Measurements from ENCODE around the gene NCOR2.

The NCOR2 gene

DNA sequence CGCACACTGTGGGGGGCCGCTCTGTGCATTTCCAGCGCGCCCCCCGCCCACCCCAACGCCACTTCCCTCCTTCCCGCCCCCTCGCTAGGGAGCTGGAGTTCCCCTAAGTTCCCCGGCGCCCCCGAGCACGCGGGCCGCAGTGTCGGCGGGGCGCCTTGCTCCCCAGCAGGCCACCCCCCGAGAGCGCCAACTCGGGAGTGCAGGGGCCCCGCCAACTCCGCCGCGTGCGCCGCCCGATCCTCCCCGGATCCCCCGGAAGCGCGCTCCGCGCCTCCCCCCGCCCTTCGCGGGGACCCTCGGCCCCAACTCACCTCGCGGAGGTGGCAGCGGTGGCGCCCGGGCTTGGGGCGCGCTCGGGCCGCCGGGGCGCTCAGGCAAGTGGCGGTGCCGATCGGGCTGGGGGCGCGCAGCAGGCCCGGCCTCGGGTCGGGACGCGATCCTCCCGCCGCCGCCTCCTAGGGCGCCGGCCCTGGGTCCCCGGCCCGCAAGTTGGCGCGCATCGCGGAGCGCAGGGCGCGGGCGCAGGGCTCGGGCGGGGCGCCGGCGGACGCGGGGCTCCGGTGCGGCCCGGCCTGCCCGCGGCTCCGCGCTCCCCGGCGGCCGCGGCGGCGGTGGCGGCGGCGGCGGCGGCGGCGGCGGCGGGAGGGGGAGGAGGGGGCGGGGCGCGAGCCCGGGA is at the start of gene NCOR2:
TSS of gene NCOR2 (minus strand) at position 616 of the 676 bp plus-strand sequence. CDS start 72,361 bp downstream, outside the sequence.
- DNase-seq (ENCODE audit: low read depth): peak; percentile 4

DNA sequence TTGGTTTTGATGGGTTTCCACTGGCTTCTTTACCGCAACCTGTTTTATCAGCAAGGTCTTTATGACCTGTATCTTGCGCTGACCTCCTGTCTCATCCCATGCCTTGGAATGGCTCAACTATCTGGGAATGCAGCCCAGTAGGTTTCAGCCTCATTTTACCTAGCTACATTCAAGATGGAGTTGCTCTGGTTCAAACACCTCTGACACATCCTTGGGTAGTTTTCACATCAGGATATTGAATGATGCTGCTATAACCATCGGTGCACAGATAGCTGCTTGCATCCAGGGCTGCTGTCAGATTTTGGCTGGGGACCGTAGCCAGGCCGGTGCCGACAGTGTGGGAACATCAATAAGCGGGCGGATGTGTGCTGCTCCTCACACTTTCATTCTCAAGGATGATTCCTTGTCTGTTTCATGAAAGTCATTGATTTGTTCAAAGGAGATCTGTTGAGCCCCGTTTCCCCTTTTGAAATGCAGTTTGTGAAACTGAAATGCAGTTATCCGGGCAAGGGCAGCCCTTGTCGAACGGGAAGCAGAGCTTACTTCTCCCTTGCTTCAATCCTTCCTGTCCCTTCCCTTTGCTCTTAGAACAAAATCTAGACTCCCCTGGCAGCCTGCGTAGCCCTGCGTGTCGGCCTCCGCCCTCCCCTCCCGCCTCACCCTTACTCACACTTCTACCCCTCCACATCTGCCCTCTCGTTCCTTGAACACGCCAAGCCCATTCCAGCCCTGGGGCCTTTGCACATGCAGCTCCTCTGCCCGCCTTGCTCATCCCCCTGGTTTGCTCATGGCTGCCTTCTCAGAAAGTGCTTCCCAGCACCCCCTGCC is 49.2 kb upstream of the NCOR2 start:
- no peak for DNase-seq (ENCODE audit: low read depth)

DNA sequence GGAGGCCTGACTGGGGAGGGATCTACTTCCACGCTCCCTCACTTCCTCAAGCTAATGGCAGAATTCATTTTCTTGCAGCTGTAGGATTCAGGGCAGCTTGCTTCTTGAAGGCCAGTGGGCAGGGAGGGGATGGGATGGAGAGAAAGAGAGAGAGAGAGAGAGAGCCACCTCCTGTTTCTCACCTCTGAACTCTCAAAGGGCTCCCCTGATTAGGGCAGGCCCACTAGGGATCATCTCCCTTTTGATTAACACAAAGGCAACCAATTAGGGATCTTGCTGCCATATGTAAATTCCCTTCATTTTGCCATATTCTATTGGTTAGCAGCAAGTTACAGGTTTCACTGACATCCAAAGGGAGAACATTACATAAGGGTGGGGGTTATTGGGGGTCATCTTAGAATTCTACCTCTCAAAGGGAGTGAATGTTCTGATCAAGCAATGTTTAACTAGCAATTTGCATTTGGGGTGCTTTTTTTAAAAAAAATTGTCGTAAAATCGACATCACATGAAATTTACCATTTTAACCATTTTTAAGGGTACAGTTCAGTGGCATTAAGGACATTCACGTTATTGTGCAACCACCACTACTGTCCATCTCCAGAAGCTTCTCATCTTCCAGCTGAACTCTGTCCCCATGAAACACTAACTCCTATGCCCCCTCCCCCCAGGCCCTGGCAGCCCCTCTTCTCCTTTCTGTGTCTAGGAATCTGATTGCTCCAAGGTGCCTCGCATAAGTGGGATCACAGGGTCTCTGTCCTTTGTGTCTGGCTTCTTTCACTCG is 47.3 kb upstream of the NCOR2 start:
- DNase-seq (ENCODE audit: low read depth): no peak

DNA sequence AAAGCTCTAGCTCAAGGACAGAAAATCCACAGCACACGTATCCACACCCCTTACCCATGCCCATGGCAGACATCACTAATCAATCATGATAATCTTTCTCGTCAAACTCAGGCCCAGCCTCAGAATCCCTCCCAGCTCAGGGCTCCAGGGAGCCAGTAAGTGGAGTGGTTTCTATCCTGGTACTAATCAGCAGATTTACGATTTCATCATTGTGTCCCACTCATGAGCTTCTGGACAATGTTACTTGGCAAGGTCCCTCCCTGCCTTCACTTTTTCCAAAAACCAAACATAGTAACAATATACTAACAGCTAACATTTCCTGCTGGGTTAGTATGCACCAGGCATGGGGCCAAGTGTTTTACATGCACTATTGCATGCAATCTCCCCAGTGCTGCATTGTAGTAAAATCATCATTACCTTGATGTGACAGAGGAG is 45.8 kb upstream of the NCOR2 start:
- DNase-seq (ENCODE audit: low read depth): no peak

DNA sequence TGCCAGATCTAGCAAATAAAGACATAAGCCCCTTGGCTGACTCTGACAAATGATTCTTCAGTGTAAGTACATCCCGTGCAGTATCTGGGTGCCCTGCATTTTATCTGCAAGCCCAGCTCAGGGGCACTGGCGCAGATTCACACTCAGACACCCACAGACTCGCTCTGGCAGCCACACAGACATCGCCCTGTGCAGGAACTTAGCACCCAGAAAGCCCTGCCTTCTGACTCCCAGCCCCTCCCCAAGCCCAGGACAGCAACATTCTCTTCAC is 44.9 kb upstream of the NCOR2 start:
- DNase-seq (ENCODE audit: low read depth): no peak

DNA sequence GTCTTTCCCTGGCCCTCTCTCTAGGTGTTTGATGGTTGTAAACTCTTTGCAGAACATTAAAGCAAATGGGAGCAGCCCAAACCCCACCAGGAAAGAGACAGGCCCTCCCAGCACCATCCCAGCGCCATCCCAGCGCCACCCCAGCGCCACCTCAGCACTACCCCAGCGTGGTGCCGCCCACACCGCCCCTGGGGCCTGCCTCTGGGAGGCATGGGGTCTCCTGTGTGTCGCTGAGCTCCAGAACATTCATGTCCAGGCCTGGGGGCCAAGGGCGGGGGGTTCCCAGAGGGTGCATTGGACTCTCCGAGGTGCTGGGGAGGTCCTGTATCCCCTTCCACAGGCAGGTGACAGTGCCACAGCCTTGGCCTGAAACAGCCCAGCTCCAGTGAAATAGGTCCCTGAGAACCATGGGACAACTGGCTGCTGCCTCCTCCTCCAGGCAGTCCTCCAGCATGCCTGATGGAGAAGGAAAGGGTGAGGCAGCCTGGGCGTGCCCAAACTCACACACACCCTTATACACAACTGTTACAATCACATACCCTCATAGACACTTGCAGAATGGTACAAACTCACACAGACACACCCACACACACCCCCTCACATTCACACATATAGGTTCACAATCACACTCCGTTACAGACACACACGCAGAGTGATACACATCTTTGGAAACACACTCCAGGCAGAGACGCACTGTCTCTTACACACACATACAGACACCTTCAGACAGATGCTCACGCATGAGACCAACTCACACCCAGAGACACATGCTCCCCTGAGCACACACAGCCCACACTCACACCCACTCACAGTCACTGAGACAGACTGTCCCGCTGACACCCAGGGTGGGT is 44.4 kb upstream of the NCOR2 start:
- DNase-seq (ENCODE audit: low read depth): no peak

DNA sequence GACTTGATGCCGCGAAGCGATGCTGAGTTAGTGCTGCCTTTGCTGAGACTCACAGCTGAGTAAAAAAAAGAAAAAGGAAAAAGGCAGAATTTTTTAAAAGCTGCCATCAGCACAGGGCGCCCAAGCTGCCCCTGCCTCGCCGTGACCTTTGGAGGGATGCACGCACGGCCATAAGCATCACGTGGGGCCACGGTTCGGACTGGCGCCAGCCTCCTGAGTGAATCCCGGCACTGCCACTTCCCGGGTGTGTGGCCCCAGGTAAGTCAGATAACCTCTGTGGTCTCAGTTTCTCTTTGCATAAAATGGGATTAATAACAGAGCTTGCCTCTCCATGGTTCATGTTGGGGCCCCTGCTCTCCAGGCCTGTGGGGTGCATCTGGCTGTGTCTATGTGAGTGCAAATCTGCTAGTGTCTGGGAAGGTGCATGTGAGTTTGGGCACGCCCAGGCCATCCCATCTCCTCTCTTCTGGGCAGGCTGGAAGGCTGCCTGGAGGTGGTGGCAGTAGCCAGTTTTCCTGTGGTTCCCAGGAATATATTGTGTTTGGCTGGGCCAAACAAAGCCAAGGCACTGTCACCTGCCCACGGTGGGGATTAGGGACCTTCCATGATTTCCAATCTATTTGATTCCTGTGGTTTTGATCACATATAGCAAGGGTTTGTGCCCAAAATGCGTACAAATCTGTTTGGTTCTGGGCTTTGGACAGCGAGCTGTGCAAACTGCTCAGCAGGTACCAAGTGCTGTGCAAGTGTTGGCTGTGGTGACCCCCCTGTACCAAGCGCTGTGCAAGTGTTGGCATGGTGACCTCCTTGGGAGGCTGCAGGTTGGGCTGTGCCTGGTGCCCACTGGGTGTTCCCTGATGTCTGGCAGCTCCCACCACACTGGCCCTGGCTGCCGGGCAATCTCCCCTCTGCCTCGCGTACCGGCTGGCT is 43.5 kb upstream of the NCOR2 start:
- DNase-seq (ENCODE audit: low read depth): no peak

DNA sequence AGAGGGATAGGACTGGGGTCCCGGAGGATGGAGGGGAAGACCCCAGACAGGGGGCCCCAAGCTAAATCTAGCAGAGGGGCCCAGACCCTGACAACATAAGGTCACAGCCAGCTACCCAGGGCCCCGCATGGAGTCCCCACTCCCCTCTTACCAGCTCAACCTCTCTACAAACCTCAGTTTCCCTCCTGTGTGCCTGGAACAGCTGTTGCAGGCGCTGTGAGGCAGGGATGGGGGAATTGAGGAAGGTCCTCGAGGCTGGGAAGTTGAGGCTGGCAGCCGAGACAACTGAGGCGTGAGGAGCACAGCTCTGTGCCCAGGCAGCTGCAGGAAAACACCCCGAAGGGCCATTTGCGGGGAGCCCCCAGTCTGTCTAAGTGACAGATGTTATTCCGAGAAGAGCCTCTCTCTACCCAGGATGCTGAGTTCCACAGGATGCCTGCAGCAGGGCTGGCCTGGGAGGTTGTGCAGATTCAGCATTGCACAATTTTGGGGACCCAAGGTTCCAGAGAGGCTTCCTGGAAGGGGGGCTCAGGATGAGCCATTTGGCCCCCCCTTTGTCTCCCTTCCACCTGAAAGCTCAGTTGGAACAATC is 42.7 kb upstream of the NCOR2 start:
- DNase-seq (ENCODE audit: low read depth): no peak

DNA sequence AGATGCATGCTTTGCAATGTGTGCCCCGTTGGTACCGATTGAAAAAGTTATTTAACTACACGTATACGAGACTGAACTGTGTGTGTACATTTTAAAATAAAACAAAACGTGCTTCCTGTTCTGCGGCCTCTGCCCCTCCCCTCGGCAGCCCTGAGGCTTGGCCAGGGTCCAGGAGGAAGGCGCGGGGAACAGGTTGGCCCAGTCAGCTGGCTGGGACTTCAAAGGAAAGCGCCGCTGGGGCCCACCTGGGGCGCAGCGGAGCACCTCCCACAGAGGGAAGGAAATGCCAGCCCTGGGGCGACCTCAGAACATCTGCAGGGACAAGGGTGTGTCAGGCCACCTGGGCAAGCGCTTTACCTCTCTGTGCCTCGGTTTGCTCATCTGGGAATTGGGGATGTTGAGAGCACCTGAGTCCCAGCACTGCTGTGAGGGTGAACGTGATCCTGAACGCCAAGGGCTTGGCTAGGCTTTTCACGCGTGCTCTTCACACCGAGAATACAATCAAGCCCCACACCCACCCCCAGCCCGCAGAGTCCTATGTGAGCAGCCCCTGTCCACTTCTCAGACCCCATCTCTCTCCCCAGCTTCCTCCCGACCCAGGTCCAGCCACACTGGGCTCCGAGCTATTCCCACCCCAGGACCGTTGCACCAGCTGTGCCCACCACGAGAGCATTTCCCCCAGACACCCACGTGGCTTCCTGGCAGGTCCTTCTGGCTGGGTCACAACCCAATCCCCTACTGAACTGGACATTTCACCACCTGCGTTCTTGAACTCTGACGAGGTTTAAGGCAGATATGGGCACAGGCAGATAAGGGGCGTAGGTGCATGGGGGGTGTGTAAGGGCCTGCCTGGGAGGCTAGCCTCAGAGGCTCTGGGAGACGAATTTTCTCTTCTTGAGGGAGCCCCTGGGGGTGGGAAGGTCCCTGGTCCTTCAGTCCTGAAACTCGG is 41.9 kb upstream of the NCOR2 start:
- no peak for DNase-seq (ENCODE audit: low read depth)

DNA sequence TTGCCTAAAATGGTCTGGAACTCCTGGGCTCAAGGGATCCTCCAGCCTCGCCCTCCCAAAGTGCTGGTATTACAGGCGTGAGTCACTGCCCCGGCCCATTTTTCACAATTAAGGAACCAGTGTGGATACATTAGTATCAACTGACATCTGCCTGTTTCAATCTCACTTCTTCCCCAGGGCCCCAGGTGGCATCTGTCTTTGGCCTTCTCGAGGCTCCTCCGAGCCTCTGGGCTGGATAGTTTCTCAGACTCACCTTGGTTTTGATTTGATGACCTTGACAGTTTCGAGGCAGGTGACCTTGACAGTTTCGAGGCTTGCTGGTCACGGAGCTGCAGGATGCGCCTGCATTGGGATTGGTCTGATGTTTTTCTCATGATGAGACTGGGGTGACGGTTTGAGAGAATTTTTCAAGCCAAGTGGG is 41.0 kb upstream of the NCOR2 start:
- DNase-seq (ENCODE audit: low read depth): no peak

DNA sequence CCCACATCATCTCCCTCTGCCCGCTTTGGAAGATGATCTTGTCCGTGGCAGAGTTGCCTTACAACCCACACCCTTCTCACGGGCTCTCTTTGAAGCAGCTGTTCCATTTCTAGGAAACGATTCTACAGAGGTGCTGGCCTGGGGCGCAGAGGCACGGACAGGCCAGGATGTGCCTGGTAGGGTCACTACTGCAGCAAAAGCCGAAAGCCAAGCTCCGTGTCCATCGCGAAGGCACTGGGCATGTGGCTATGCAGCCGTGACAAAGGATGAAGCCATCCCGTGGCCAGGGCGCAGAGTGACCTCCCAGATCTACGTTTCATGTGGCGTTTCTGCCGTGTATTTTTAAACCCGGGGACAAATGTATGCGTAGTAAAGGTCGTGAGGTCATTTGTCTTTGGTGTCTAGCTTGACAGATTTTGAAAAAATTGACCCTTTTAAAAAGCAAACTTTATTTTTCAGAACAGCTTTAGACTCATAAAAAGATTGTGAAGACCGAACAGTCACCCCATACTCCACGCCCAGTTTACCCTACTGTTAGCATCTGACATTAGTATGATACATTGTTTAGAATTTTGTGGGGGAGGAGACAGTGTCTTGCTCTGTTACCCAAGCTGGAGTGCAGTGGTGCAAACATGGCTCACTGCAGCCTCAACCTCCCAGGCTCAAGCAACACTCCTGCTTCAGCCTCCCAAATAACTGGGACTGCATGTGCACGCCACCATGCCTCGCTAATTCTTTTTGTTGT is 40.4 kb upstream of the NCOR2 start:
- DNase-seq (ENCODE audit: low read depth): no peak

DNA sequence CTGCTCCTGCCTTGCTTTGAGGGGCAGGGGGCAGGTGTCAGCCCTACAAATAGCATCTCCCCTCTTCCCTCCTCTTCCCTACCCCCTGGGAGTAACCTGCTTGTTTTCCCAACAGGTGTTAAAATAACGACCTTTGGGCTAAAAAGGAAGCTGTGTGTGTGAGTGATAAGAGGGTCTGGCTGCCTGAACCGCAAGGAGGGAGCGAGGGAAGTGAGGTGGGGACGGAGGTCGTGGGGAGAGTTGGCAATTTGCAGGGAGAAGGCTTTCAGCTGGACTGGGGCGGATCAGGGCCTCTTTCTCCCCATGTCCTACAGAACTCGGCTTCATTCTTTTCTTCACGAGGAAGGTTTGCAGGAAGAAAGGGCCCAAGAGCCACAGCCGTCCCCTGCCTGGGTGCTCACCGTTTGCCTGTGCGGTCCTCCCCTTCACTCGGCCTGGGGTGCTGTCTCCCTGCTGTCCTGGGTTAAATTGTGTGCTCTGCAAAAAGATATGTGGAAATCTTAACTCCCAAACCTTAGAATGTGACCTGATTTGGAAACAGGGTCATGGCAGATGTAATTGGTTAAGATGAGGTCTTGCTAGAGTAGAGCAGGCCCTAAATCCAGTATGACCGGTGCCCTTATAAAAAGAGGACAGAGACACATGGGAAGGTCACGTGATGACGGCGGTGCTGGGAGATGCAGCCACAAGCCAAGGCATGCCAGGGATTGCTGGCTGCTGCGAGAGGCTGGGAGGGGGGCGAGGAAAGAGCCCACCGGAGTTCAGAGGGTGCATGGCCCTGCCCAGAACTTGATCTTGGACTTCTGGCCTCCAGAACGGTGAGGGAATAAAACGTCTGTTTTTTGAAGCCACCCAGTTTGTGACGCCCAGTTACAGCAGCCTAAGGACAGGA is 38.7 kb upstream of the NCOR2 start:
- no peak for DNase-seq (ENCODE audit: low read depth)

DNA sequence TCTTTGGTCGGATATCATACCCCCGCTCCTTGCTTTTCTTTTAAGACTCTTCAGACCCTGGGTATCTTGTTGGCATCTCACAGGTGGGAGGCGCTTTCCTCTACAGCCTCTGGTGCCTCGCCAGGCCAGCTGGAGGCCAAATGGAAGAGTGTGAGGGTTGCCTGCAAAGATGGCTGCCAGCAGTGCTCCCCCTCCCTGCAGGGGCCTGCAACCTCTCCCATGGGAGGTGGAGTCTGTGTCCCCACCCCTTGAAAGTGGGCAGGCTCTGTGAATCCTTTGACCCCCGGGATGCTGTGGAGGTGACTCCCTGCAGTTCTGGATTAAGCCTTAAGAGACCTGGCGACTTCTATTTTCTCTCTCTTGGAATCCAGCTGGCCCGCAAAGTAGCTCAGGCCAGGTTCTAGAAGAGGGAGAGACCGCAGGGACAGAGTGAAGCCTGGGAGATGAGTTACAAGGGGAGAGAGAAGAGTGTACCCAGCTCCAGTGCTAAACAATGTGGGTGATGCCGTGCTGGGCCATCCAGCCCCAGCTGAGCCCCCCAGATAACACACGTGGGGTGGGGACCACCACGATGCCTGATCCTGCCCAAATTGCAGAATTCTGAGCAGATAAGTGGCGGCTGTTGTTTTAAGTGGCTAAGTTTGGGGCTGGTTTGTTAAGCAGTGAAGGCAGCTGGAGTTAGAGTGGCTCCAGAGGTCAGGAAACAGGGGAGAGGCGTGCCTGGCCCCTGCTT is 37.9 kb upstream of the NCOR2 start:
- DNase-seq (ENCODE audit: low read depth): no peak

DNA sequence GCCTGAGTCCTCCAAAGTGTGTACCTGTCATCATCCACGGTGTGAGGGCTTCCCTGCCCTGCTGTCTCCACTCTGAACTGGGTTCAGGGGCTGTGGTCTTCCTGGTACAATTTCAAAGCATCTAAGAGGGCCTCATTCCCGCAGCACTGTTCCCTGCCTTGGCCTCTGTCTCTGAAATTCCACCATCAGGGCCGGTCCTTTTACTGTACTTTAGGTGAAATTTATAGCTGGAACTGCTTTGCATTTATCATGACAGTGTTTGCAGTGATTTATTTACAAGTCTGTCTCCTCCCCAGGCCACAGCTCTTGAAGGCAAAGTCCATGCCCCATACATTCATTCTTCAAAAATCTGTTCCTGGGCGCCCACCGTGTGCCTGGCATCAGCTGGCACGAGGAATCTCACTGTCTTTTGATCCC is 36.9 kb upstream of the NCOR2 start:
- DNase-seq (ENCODE audit: low read depth): no peak

DNA sequence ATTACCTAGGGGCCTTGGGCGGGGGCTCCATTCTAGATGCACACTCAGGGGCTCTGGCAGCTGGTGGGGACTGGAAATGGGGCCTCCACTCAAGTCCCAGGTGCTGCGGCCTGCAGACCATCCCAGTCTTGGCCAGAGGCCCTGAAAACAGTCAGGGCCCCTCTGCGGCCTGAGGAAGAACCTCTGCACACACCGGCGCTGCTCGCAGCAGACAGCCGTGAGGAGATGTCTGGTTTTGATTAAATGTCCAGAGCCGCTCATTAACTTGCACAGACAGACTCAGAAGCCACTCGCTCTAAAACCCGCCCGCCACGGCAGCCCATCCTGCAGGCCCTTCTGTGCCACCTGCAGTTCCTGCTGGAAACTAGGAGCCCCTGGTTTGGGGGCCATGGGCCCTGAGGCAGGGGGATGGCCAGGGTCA is 36.4 kb upstream of the NCOR2 start:
- DNase-seq (ENCODE audit: low read depth): no peak

DNA sequence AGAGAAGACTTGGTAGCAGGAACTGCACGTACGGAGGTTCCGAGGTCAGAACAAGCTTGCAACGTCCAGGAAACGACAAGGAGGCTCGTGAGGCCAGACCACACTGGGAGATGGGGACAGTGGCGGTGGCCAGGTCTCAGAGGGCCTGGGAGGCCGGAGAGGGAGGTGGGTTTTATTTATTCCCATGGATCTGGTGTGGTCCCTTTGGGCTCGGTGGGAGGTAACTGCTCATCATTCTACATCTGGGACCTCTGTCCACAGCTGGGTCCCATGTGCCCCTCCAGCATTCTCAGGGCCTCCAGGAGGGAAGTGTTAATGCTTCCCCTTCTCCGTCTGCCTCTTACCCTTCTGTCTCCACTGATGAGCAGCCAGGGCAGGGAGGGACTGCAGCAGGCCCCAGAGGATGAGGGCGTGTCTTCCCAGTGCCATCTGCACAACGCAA is 35.7 kb upstream of the NCOR2 start:
- DNase-seq (ENCODE audit: low read depth): no peak

DNA sequence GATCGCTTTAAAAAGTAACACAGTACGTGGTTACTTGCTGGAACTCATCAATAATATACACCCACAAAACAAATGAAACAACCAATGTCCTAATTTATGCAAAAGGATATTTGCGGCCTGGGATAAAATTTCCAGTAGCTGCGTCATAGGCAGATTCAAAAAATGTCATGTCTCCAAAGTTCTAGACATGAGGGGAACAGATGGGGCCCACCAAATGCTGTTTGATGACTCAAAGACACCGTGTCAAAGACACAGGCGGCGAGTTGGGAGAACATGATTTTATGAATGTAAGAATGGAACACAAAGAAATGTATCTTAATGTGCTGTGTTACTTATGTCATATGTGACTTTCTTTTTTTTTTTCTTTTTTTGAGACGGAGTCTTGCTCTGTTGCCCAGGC is 34.3 kb upstream of the NCOR2 start:
- DNase-seq (ENCODE audit: low read depth): no peak
